Glomerular visceral epithelial cell (primary cell): Measurements from ENCODE around the gene ACSM6.
A peak's percentile ranks its signal among the peaks of the same experiment; 100 is the strongest.
"Not testable (repeated sequence)": the region's sequence is repeated elsewhere in the genome, so short reads cannot be mapped to it uniquely, and the experiment has no call there.

ENCODE experiments used
- DNase-seq: peaks from one replicate; pipeline ENCODE4 v3.0.0-alpha.2; 2016; ENCODE audit errors: extremely low spot score

The ACSM6 gene

GRCh38 chr10:95193944-95194343 lies at the start of gene ACSM6:
TSS of gene ACSM6 (plus strand) at chr10:95194238. CDS start at chr10:95194486, 248 bp downstream.
- no peak for DNase-seq

GRCh38 chr10:95168694-95169093 lies 25.3 kb upstream of the ACSM6 start:
- no peak for DNase-seq

GRCh38 chr10:95169522-95169921 lies 24.5 kb upstream of the ACSM6 start:
- no peak for DNase-seq

- DNase-seq = no peak
Measured at GRCh38 chr10:95170790-95171189, 23.2 kb upstream of the ACSM6 start.

- DNase-seq = no peak
Measured at GRCh38 chr10:95171336-95171735, 22.7 kb upstream of the ACSM6 start.

- DNase-seq = no peak
Measured at GRCh38 chr10:95172851-95173250, 21.2 kb upstream of the ACSM6 start.

GRCh38 chr10:95176101-95176500 lies 17.9 kb upstream of the ACSM6 start:
- DNase-seq = no peak

- DNase-seq = no peak
Measured at GRCh38 chr10:95177429-95177828, 16.6 kb upstream of the ACSM6 start.

GRCh38 chr10:95178266-95178665 lies 15.8 kb upstream of the ACSM6 start:
- no peak for DNase-seq

GRCh38 chr10:95178797-95179196 lies 15.2 kb upstream of the ACSM6 start:
- no peak for DNase-seq

- no peak for DNase-seq
Measured at GRCh38 chr10:95181726-95182125, 12.3 kb upstream of the ACSM6 start.

GRCh38 chr10:95183271-95184230 lies 10.5 kb upstream of the ACSM6 start:
- peak; percentile 91 for DNase-seq

GRCh38 chr10:95187617-95188016 lies 6.4 kb upstream of the ACSM6 start:
- no peak for DNase-seq

GRCh38 chr10:95188593-95188992 lies 5.4 kb upstream of the ACSM6 start:
- no peak for DNase-seq

GRCh38 chr10:95196046-95196445 lies 2.0 kb downstream of the ACSM6 start:
- DNase-seq = no peak

- peak; percentile 39 for DNase-seq
Measured at GRCh38 chr10:95201736-95202135, 7.7 kb downstream of the ACSM6 start.

GRCh38 chr10:95202865-95203264 lies 8.8 kb downstream of the ACSM6 start:
- DNase-seq = not testable (repeated sequence)

GRCh38 chr10:95208702-95209391 lies 14.8 kb downstream of the ACSM6 start:
- DNase-seq = peak; percentile 31

- DNase-seq = no peak
Measured at GRCh38 chr10:95209509-95210127, 15.6 kb downstream of the ACSM6 start.

- peak; percentile 46 for DNase-seq
Measured at GRCh38 chr10:95211606-95212279, 17.7 kb downstream of the ACSM6 start.

- DNase-seq = peak; percentile 68
Measured at GRCh38 chr10:95214369-95214768, 20.3 kb downstream of the ACSM6 start.

- peak; percentile 84 for DNase-seq
Measured at GRCh38 chr10:95214793-95215192, 20.8 kb downstream of the ACSM6 start.
